Hypothalamus (tissue), 51 donors: Measurements from ENCODE around the gene CAMK1D.

ENCODE experiments used
- DNase-seq, 51 donors: peaks; one replicate each; lab custom pipeline; 2025; lab: John Stamatoyannopoulos, UW

The CAMK1D gene

GRCh38 chr10:12583891-12584595, 234.7 kb downstream of the CAMK1D start:
- DNase-seq, result no peak

- DNase-seq, result no peak
These were observed 237.4 kb downstream of the CAMK1D start for GRCh38 chr10:12586741-12587140.

GRCh38 chr10:12587451-12587888, 238.1 kb downstream of the CAMK1D start:
- DNase-seq, result no peak

- DNase-seq, result no peak
These were observed 238.9 kb downstream of the CAMK1D start for GRCh38 chr10:12588091-12588860.

- peak in 1 of 51 donors; percentile 17 for DNase-seq
These were observed 239.9 kb downstream of the CAMK1D start for GRCh38 chr10:12589291-12589690.

GRCh38 chr10:12589791-12590190, 240.4 kb downstream of the CAMK1D start:
- DNase-seq, result no peak

GRCh38 chr10:12590675-12591659, 241.6 kb downstream of the CAMK1D start:
- no peak for DNase-seq

- DNase-seq, result no peak
These were observed 243.6 kb downstream of the CAMK1D start for GRCh38 chr10:12592967-12593366.

GRCh38 chr10:12594448-12594944, 245.1 kb downstream of the CAMK1D start:
- no peak for DNase-seq

GRCh38 chr10:12595936-12596576, 246.7 kb downstream of the CAMK1D start:
- no peak for DNase-seq

- DNase-seq, result no peak
These were observed 247.8 kb downstream of the CAMK1D start for GRCh38 chr10:12597176-12597575.

GRCh38 chr10:12597788-12598765, 248.7 kb downstream of the CAMK1D start:
- no peak for DNase-seq

- DNase-seq, result no peak
These were observed 251.3 kb downstream of the CAMK1D start for GRCh38 chr10:12600652-12601051.

GRCh38 chr10:12602521-12602920, 253.2 kb downstream of the CAMK1D start:
- DNase-seq, result no peak

- DNase-seq, result no peak
These were observed 254.6 kb downstream of the CAMK1D start for GRCh38 chr10:12603766-12604470.

GRCh38 chr10:12605580-12606405, 256.4 kb downstream of the CAMK1D start:
- peak in 47 of 51 donors; percentile 4 to 79 (median 47) for DNase-seq

GRCh38 chr10:12606461-12606860, 257.1 kb downstream of the CAMK1D start:
- DNase-seq, result no peak
